T follicular helper cell (primary cell): ENCODE data around the gene MARK3.
A peak's percentile ranks its signal among the peaks of the same experiment; 100 is the strongest.
"Not testable (repeated sequence)": the region's sequence is repeated elsewhere in the genome, so short reads cannot be mapped to it uniquely, and the experiment has no call there.

Source experiments
- DNase-seq: peaks from one replicate; pipeline ENCODE4 v3.0.0-alpha.2; 2020; ENCODE audit warnings: low read depth
- total RNA-seq, 2 experiments: gene quantifications; one replicate each; lab custom pipeline; 2026; lab: John Stamatoyannopoulos, UW

MARK3 gene
- 131 to 136 reads per million in 2 experiments for total RNA-seq

GRCh38 chr14:103385152-103385928 is at the start of gene MARK3:
TSS of gene MARK3 (plus strand) at chr14:103385415. CDS start at chr14:103386030, 615 bp downstream.
- peak; percentile 94 for DNase-seq

GRCh38 chr14:103336191-103336590 is 49.0 kb upstream of the MARK3 start:
- DNase-seq: no peak

GRCh38 chr14:103337794-103338193 is 47.4 kb upstream of the MARK3 start:
- DNase-seq: no peak

DNA sequence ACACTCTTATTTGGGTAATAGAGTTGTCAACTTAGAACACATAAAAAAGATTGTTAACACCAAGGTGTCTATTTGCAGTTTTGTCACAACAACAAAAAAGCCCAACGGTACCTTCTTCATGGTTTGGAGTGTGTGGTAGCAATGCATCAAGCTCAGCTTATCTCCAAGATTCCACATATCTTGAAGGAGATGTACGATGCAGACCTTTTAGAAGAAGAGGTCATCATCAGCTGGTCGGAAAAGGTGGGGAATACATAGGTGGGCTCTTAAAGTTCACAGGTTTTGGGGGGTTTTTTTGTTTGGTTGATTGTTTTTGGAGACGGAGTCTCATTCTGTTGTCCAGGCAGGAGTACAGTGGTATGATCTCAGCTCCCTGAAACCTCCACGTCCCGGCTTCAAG is 45.7 kb upstream of the MARK3 start:
- DNase-seq: no peak

DNA sequence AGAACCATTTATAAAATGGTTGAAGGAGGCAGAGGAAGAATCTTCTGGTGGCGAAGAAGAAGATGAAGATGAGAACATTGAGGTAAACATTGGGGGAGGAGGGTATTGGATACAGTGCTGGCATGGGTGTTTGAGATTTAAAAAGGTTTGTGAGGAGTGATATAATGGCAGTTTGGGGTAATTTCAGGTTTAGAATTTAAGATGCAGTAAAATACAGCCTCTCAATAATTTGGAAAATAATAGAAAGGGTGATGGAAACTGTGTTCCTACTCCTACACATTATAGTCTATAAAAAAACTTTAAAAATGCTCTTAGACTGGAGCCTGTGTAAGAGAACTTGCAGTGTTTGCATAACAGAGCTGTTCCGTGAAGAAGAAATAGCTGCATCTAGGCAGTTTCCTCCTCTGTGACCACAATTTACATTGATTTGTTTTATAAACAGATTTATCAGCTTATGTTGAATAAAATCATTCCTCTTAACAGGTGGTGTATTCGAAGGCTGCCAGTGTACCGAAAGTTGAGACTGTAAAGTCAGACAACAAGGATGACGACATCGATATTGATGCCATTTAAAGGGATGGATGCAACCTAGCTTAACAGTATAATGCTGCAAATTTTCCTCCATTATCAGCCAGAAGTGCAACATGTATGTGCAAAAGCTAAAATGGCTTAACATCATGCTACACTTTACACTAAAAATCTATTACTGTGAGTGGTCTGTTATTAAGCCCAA is 44.6 kb upstream of the MARK3 start:
- DNase-seq: no peak

GRCh38 chr14:103341250-103342129 is 43.7 kb upstream of the MARK3 start:
- no peak for DNase-seq

GRCh38 chr14:103343164-103343879 is 41.9 kb upstream of the MARK3 start:
- DNase-seq: no peak

- no peak for DNase-seq
Measured at GRCh38 chr14:103343905-103344797, 41.1 kb upstream of the MARK3 start.

DNA sequence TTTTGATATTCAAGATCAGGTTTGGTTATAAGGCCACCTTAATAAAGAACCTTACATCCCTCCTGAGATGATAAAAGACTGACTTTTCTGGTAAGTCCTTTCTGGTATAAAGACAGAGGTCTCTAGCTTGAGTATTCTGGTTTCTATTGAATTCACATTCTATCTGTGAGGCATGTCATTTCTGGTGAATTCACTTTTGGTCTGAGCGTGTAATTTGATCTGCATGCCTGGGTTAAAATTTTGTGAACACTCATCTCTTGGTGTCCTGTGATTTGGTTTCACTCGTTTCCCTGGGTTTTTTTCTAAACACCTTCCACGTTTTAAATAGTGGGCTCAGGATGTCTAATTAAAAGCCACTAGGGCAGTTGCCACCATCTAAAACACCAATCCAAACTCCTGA is 38.9 kb upstream of the MARK3 start:
- DNase-seq: no peak

GRCh38 chr14:103347091-103347815 is 38.0 kb upstream of the MARK3 start:
- no peak for DNase-seq

GRCh38 chr14:103348154-103348553 is 37.1 kb upstream of the MARK3 start:
- no peak for DNase-seq

DNA sequence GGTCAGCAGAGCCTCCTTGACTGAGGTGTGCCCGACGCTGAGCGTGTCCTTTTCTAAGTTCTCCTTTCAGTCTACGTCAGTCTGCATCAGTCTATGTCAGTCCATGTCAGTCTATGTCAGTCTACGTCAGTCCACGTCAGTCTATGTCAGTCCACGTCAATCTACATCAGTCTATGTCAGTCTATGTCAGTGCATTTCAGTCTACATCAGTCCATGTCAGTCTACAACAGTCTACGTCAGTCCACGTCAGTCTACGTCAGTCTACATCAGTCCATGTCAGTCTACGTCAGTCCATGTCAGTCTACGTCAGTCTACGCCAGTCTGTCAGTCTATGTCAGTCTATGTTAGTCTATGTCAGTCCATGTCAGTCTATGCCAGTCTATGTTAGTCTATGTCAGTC is 35.2 kb upstream of the MARK3 start:
- no peak for DNase-seq

DNA sequence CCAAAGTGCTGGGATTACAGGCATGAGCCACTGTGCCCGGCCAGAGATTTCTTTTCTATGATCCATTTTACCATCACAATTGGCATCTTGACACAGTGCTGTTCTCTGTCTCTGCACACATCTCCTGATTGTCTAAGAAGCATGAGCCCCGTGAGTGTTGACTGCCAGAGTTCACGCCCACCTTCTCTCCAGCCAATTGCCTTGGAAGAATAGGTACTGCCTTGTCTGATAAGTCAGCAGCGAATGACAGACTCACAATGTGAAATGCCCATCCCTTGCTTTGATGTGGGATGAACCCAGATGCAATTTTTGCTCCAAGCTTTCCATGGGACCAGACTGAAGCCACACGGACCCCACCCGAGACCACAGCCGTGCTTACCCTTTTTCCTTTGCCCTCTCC is 31.9 kb upstream of the MARK3 start:
- DNase-seq: no peak

DNA sequence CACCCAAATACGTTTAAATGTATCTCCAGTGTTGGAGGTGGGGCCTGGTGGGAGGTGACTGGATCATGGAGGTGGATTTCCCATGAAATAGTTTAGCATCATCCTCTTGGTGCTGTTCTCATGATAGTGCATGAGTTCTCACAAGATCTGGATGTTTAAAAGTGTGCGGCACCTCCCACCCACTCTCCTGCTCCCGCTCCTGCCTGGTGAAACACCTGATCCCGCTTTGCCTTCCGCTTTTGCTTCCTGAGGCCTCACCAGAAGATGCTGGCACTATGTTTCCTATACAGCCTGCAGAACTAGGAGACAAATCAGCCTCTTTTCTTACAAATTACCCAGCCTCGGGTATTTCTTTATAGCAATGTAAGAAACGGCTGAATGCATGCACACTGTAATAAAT is 31.1 kb upstream of the MARK3 start:
- DNase-seq: no peak

DNA sequence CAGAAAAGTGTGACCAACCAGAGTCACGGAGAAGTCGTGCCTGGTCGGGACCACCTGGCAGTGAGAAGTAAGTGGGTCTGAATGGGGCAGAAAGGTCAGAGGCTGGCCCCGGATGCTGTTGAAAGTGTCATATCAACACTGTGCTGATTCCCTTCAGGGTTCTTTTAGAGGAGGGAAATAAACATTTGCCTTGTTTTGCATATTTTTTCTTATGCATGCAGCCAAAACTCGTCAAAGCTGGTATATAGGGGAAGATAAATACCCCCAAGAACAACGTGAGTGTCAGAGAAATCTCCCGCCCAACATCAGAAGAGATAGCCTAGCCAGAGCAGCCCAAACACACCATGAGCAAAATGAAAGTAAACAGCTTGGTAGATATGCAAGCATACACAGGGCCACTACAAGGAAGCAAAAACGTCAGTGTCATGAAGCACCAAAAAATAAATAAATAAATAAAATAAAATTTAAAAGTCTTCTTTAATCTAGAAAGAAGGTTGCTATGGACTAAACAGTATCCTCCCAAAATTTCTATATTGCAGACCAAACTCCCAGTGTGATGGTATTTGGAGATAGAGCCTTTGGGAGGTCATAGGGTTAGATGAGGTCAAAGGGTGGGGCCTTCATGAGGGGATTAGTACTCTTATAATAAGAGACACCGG is 29.1 kb upstream of the MARK3 start:
- no peak for DNase-seq

- DNase-seq: not testable (repeated sequence)
Measured at GRCh38 chr14:103357552-103357951, 27.7 kb upstream of the MARK3 start.

DNA sequence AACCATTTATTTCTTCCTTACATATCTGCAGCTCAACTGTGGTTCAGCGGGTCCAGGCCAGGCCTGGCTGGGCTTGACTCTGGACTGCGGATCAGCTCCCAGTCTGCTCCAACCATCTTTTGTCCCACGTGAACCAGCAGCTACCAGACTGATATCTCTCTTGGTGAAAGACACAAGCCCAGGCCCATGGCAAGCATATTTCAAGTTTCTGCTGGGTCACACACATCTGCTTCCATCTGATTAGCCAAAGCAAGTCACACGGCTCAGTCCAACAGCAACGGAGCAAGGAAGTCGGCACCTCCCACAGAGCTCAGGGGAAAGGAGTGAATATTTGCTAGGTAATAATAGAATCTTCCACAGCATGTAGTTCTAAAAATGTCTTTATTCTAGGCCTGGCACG is 24.7 kb upstream of the MARK3 start:
- DNase-seq: no peak

GRCh38 chr14:103361867-103362266 is 23.3 kb upstream of the MARK3 start:
- no peak for DNase-seq

GRCh38 chr14:103362780-103363179 is 22.4 kb upstream of the MARK3 start:
- DNase-seq: no peak
